Measurements from ENCODE around the gene DDX47. TPM values are rescaled to one million over a fixed set of nuclear protein-coding genes. Genes with fewer than 3 reads are reported as not detected.

The DDX47 gene
- total RNA-seq, 1 donor from 2014 or later, result 48.0 TPM

GRCh38 chr12:12786351-12786705, 26.8 kb upstream of the DDX47 start:
- peaks cover 50% of the 10 kb centered on the region for H3K4me1 Mint-ChIP-seq (ENCODE audit: unreplicated experiment)
- TF ChIP-seq, protein P1, sequence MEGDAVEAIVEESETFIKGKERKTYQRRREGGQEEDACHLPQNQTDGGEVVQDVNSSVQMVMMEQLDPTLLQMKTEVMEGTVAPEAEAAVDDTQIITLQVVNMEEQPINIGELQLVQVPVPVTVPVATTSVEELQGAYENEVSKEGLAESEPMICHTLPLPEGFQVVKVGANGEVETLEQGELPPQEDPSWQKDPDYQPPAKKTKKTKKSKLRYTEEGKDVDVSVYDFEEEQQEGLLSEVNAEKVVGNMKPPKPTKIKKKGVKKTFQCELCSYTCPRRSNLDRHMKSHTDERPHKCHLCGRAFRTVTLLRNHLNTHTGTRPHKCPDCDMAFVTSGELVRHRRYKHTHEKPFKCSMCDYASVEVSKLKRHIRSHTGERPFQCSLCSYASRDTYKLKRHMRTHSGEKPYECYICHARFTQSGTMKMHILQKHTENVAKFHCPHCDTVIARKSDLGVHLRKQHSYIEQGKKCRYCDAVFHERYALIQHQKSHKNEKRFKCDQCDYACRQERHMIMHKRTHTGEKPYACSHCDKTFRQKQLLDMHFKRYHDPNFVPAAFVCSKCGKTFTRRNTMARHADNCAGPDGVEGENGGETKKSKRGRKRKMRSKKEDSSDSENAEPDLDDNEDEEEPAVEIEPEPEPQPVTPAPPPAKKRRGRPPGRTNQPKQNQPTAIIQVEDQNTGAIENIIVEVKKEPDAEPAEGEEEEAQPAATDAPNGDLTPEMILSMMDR (IDR thresholded peaks at IDR 0.05), result no peak
- H3K27ac Mint-ChIP-seq (ENCODE audit: unreplicated experiment), result peak overlapping the region; percentile 99
- H3K36me3 Mint-ChIP-seq (ENCODE audit: unreplicated experiment), result no peaks in the 10 kb centered on the region
- DNase-seq (ENCODE audit: extremely low spot score, unreplicated experiment), result no peak
- no peaks in the 10 kb centered on the region for H3K27me3 Mint-ChIP-seq (ENCODE audit: unreplicated experiment)
- no peaks in the 10 kb centered on the region for H3K9me3 Mint-ChIP-seq (ENCODE audit: unreplicated experiment)
- H3K4me3 Mint-ChIP-seq (ENCODE audit: unreplicated experiment), result peak overlapping the region; percentile 72

DNA sequence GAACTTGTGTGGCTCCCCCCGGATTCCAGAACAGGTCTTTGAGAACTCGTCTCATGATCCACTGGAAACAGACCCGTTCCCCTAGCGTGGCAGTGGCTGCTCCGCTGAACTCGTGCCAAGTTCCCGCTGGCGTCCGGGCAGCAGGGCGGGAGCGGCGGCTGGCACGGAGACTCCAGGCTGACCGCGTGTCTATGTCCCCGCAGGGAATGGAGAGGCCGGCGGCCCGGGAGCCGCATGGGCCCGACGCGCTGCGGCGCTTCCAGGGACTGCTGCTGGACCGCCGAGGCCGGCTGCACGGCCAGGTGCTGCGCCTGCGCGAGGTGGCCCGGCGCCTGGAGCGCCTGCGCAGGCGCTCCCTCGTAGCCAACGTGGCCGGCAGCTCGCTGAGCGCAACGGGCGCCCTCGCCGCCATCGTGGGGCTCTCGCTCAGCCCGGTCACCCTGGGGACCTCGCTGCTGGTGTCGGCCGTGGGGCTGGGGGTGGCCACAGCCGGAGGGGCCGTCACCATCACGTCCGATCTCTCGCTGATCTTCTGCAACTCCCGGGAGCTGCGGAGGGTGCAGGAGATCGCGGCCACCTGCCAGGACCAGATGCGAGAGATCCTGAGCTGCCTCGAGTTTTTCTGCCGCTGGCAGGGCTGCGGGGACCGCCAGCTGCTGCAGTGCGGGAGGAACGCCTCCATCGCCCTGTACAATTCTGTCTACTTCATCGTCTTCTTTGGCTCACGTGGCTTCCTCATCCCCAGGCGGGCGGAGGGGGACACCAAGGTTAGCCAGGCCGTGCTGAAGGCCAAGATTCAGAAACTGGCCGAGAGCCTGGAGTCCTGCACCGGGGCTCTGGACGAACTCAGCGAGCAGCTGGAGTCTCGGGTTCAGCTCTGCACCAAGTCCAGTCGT, 26.2 kb upstream of the DDX47 start:
- TF ChIP-seq, protein P1 (IDR thresholded peaks at IDR 0.05), result no peak
- Mint-ChIP-seq H3K27me3 (ENCODE audit: unreplicated experiment) (no peaks in the 10 kb centered on the region), H3K36me3 (ENCODE audit: unreplicated experiment) (no peaks in the 10 kb centered on the region), H3K4me3 (ENCODE audit: unreplicated experiment) (peak overlapping the region; percentile 72), H3K4me1 (ENCODE audit: unreplicated experiment) (peaks cover 55% of the 10 kb centered on the region), H3K9me3 (ENCODE audit: unreplicated experiment) (no peaks in the 10 kb centered on the region), H3K27ac (ENCODE audit: unreplicated experiment) (peak overlapping the region; percentile 99)
- DNase-seq (ENCODE audit: extremely low spot score, unreplicated experiment), result peak; percentile 90

GRCh38 chr12:12788131-12788530, 25.0 kb upstream of the DDX47 start:
- peak overlapping the region; percentile 18 for H3K4me3 Mint-ChIP-seq (ENCODE audit: unreplicated experiment)
- no peak for DNase-seq (ENCODE audit: extremely low spot score, unreplicated experiment)
- H3K36me3 Mint-ChIP-seq (ENCODE audit: unreplicated experiment), result no peaks in the 10 kb centered on the region
- TF ChIP-seq, protein P1 (IDR thresholded peaks at IDR 0.05), result no peak
- H3K27ac Mint-ChIP-seq (ENCODE audit: unreplicated experiment), result peak overlapping the region; percentile 89
- H3K27me3 Mint-ChIP-seq (ENCODE audit: unreplicated experiment), result no peaks in the 10 kb centered on the region
- no peaks in the 10 kb centered on the region for H3K9me3 Mint-ChIP-seq (ENCODE audit: unreplicated experiment)
- H3K4me1 Mint-ChIP-seq (ENCODE audit: unreplicated experiment), result peaks cover 57% of the 10 kb centered on the region

GRCh38 chr12:12788675-12789368, 24.3 kb upstream of the DDX47 start:
- Mint-ChIP-seq H3K9me3 (ENCODE audit: unreplicated experiment) (no peaks in the 10 kb centered on the region), H3K27me3 (ENCODE audit: unreplicated experiment) (no peaks in the 10 kb centered on the region), H3K4me3 (ENCODE audit: unreplicated experiment) (peak overlapping the region; percentile 44), H3K27ac (ENCODE audit: unreplicated experiment) (peak overlapping the region; percentile 89), H3K36me3 (ENCODE audit: unreplicated experiment) (no peaks in the 10 kb centered on the region), H3K4me1 (ENCODE audit: unreplicated experiment) (peaks cover 57% of the 10 kb centered on the region)
- TF ChIP-seq, protein P1 (IDR thresholded peaks at IDR 0.05), result peak; percentile 87
- no peak for DNase-seq (ENCODE audit: extremely low spot score, unreplicated experiment)

- H3K4me3 Mint-ChIP-seq (ENCODE audit: unreplicated experiment), result no peak overlapping the region
- H3K9me3 Mint-ChIP-seq (ENCODE audit: unreplicated experiment), result no peaks in the 10 kb centered on the region
- H3K4me1 Mint-ChIP-seq (ENCODE audit: unreplicated experiment), result peaks cover 37% of the 10 kb centered on the region
- TF ChIP-seq, protein P1 (IDR thresholded peaks at IDR 0.05), result no peak
- no peak overlapping the region for H3K27ac Mint-ChIP-seq (ENCODE audit: unreplicated experiment)
- no peak for DNase-seq (ENCODE audit: extremely low spot score, unreplicated experiment)
- no peaks in the 10 kb centered on the region for H3K36me3 Mint-ChIP-seq (ENCODE audit: unreplicated experiment)
- no peaks in the 10 kb centered on the region for H3K27me3 Mint-ChIP-seq (ENCODE audit: unreplicated experiment)
These were observed 22.2 kb upstream of the DDX47 start for GRCh38 chr12:12790956-12791355.

Data from osteocyte (in vitro differentiated cells).